HL-60/S4 (cell line): ENCODE measurements around the gene TTC9B.
"Not testable (repeated sequence)": the region's sequence is repeated elsewhere in the genome, so short reads cannot be mapped to it uniquely, and the experiment has no call there.

Experiments used
- in situ Hi-C: fragments of 300-500 bp; cut with MboI; formaldehyde crosslinking; loops from 2 replicates; pipeline ENCODE4 v1.14.3; 2022; ENCODE audit warnings: low sequenced_read_pairs

Gene TTC9B

DNA sequence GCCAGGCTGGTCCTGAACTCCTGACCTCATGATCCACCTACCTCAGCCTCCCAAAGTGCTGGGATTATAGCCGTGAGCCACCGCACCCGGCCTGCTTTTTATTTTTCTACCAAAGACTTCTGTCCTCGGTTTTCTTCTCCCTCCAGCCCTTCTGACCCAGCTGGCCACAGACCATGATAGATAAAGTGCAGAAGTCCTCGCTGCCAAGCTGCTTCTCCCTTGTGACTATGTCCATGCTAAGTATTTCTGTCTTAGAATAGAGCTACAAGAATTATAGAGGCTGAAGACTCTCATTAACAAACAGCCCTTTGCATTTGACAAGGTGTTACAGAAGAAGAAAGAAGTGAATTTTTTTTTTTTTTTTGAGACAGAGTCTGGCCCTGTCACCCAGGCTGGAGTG is 42.4 kb downstream of the TTC9B start:
- in situ Hi-C loops = no loop called here

DNA sequence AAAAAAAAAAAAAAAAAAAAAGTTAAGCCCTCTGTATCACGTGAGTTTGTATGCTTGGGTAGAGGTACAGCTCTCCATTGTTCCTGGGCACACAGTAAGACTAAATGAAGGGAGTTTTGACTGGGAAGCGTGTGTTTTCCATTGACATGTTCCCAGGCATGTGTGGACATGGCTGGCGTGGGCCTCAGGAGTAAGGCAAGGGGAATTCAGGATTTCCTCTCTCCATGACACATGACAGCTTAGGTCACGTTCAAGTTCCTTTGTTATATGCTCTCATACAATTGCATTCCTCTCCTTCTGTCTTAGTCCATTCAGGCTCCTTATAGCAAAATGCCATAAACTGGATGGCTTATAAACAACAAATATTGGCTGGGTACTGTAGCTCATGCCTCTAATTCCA is 44.1 kb downstream of the TTC9B start:
- in situ Hi-C loops = no loop called here

DNA sequence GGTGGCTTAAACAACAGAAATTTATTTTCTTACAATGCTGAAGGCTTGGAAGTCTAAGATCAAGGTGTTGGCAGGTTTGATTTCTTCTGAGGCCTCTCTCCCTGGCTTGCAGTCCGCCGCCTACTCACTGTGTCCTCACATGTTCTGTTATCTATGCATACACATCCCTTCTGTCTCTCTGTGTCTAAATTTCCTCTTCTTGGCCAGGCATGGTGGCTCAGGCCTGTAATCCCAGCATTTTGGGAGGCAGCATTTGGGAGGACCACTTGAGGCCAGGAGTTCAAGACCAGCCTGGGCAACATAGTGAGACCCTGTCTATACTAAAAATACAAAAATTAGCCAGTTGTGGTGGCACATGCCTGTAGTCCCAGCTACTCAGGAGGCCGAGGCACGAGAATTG is 46.9 kb downstream of the TTC9B start:
- in situ Hi-C loops = not testable (repeated sequence)

DNA sequence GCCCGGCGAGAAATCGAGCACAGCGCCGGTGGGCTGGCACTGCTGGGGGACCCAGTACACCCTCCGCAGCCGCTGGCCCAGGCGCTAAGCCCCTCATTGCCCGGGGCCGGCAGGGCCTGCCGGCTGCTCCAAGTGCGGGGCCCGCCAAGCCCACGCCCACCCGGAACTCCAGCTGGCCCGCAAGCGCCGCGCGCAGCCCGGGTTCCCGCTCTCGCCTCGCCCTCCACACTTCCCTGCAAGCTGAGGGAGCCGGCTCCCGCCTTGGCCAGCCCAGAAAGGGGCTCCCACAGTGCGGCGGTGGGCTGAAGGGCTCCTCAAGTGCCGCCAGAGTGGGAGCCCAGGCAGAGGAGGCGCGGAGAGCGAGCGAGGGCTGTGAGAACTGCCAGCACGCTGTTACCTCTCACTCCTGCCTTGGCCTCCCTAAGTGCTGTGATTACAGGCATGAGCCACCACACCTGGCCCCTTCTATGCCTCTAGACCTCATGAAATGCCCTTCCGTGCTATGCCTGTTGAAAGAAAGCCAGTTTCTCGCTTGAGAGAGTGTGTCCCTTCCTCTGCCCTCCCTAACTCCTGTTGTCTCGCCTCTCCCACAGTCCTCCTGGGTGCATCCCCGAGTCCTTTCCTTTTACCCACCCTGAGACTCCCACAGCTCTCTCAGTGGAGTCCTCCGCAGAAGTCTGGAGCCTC is 47.7 kb downstream of the TTC9B start:
- in situ Hi-C loops = not testable (repeated sequence)

DNA sequence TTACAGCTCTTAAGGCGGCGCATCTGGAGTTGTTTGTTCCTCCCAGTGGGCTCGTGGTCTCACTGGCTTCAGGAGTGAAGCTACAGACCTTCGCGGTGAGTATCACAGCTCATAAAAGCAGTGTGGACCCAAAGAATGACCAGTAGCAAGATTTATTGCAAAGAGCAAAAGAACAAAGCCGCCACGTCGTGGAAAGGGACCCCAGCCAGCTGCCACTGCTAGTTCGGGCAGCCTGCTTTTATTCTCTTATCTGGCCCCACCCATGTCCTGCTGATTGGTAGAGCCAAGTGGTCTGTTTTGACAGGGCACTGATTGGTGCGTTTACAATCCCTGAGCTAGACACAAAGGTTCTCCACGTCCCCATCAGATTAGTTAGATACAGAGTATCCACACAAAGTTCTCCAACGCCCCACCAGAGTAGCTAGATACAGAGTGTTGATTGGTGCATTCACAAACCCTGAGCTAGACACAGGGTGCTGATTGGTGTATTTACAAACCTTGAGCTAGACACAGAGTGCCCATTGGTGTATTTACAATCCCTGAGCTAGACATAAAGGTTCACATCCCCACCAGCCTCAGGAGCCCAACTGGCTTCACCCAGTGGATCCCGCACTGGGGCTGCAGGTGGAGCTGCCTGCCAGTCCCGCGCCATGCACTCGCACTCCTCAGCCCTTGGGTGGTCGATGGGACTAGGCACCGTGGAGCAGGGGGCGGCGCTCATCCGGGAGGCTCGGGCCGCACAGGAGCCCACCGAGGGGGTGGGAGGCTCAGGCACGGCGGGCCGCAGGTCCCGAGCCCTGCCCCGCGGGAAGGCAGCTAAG is 48.5 kb downstream of the TTC9B start:
- in situ Hi-C loops = not testable (repeated sequence)
